Measurements from ENCODE around the gene COL4A2. TPM values are rescaled to one million over a fixed set of nuclear protein-coding genes. Genes with fewer than 3 reads are reported as not detected.

The COL4A2 gene
- total and polyA plus RNA-seq, 2 experiments from 2014 or later, result 146 to 455 TPM

DNA sequence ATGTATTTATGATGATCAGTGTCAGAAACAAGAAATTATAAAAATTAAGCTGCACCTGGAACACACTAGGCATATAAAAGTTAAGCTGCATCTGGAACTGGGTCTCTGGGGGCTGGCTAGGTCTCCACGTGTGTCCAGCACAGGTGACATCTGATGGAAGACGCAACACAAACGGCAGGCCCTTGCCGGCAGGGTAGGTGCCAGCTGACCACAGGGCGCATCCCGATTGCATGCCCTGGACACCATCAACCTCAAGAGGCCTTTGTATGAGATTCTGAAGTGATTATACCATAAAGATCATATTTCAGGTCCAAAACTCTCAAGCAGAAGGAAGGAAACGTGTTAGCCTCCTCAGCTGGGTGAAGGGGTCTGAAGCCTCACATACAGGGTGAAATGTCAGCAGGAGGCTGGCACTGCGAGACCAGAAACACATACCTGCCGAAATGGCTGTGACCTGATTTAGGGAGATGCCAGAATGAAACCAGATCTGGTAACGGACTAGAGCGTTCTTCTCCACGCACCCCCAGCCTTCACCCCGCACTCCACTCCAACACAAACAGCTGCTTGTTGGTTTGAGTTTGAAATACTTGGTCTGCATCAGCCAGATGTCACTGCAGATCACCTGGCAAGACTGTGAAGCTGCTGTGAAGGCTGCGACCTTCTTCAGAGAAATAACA lies 37.4 kb upstream of the COL4A2 start:
- Histone ChIP-seq H3K4me2 (ENCODE audit: unreplicated experiment) (no peak overlapping the region), H3K27me3 (replicated peaks; ENCODE audit: insufficient read depth) (no peaks in the 10 kb centered on the region), H2AFZ (no peak overlapping the region), H3K36me3 (ENCODE audit: low read depth) (no peaks in the 10 kb centered on the region), H3K4me3 (no peak overlapping the region), H3K9me2 (ENCODE audit: insufficient read depth) (no peaks in the 10 kb centered on the region), H3K9ac (no peak overlapping the region), H4K20me1 (ENCODE audit: insufficient read depth) (no peaks in the 10 kb centered on the region), H3K4me1 (ENCODE audit: insufficient read depth) (no peaks in the 10 kb centered on the region), H3K27ac (no peak overlapping the region), H3K9me3 (ENCODE audit: low read depth) (no peaks in the 10 kb centered on the region), H3F3A (ENCODE audit: insufficient read depth) (no peaks in the 10 kb centered on the region), H3K79me2 (ENCODE audit: insufficient read depth) (peaks cover 10% of the 10 kb centered on the region)
- DNase-seq, result no peak
- WGBS, 2 experiments (ENCODE audit: low coverage in 1 of 2, low lambda C conversion rate in 2 of 2, missing lambda C conversion rate in 2 of 2), result 92 to 93% methylated on average over 14 of the region's 14 CpGs
- in situ Hi-C loops (cut with MboI), result no loop called here
- TF ChIP-seq EZH2 (IDR thresholded peaks at IDR 0.05; ENCODE audit: insufficient read depth, poor library complexity, severe bottlenecking), result no peak
- TF ChIP-seq EZH2phosphoT487 (IDR thresholded peaks at IDR 0.05; ENCODE audit: insufficient read depth, low read depth), result no peak

DNA sequence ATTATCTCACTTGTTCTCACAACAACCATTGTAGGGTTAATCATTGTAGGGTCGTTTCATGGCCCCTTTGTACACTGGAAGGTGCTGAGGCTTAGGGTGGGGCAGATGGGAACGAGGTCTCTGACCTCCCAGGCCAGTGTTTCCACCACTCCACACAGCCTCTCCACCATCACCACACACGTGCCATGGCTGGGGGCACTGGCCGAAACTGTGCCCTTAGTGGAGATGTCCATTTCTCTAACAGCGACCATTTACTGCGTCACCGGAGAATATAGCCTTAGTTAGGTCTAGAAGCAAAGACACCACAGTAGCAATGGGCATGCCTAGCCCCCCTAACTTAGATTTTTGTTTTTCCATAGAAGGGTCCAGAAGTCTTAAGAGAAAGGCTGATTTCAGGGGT lies 36.6 kb upstream of the COL4A2 start:
- TF ChIP-seq EZH2phosphoT487 (IDR thresholded peaks at IDR 0.05; ENCODE audit: insufficient read depth, low read depth) (no peak), EZH2 (IDR thresholded peaks at IDR 0.05; ENCODE audit: insufficient read depth, poor library complexity, severe bottlenecking) (no peak)
- no peaks in the 10 kb centered on the region for H3K36me3 ChIP-seq (ENCODE audit: low read depth)
- H3K27ac ChIP-seq, result no peak overlapping the region

DNA sequence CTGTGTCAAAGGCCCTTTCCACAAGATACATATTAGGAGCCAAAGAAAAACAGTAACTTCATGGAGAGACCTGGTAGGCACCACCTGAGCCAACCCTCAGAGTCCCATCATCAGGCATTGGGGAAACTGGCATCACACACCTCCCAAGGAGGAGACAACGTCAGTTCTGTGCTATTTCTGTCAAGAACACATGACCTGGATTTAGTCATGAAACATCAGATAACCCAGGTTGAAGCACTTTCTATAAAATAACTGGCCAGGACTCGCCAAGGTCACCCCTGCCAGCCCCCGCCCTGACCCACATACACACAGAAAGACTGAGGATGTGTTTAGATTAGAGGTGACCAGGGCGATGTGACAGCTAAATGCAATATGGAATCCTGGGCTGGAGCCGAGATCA lies 35.8 kb upstream of the COL4A2 start:
- Histone ChIP-seq H3K9me2 (ENCODE audit: insufficient read depth) (no peaks in the 10 kb centered on the region), H3K4me1 (ENCODE audit: insufficient read depth) (no peaks in the 10 kb centered on the region), H3K9me3 (ENCODE audit: low read depth) (no peaks in the 10 kb centered on the region), H3K4me2 (ENCODE audit: unreplicated experiment) (no peak overlapping the region), H4K20me1 (ENCODE audit: insufficient read depth) (no peaks in the 10 kb centered on the region), H3K4me3 (no peak overlapping the region), H3K79me2 (ENCODE audit: insufficient read depth) (peaks cover 10% of the 10 kb centered on the region), H3K9ac (no peak overlapping the region), H3K27me3 (replicated peaks; ENCODE audit: insufficient read depth) (no peaks in the 10 kb centered on the region), H3F3A (ENCODE audit: insufficient read depth) (no peaks in the 10 kb centered on the region), H2AFZ (no peak overlapping the region), H3K27ac (no peak overlapping the region), H3K36me3 (ENCODE audit: low read depth) (no peaks in the 10 kb centered on the region)
- no peak for DNase-seq
- in situ Hi-C loops (cut with MboI), result no loop called here
- TF ChIP-seq EZH2 (IDR thresholded peaks at IDR 0.05; ENCODE audit: insufficient read depth, poor library complexity, severe bottlenecking), result no peak
- TF ChIP-seq EZH2phosphoT487 (IDR thresholded peaks at IDR 0.05; ENCODE audit: insufficient read depth, low read depth), result no peak
- WGBS, 2 experiments (ENCODE audit: low coverage in 1 of 2, low lambda C conversion rate in 2 of 2, missing lambda C conversion rate in 2 of 2), result 85 to 86% methylated on average over 5 of the region's 5 CpGs

More for the DNA sequence above, 36.6 kb upstream of the COL4A2 start:
- no peak overlapping the region for H3K4me3 ChIP-seq
- DNase-seq, result no peak
- peaks cover 10% of the 10 kb centered on the region for H3K79me2 ChIP-seq (ENCODE audit: insufficient read depth)
- H3K9ac ChIP-seq, result no peak overlapping the region
- no peaks in the 10 kb centered on the region for H3F3A ChIP-seq (ENCODE audit: insufficient read depth)
- no peaks in the 10 kb centered on the region for H3K27me3 ChIP-seq (replicated peaks; ENCODE audit: insufficient read depth)
- in situ Hi-C loops (cut with MboI), result no loop called here
- no peaks in the 10 kb centered on the region for H3K4me1 ChIP-seq (ENCODE audit: insufficient read depth)
- H2AFZ ChIP-seq, result no peak overlapping the region
- no peaks in the 10 kb centered on the region for H4K20me1 ChIP-seq (ENCODE audit: insufficient read depth)
- H3K4me2 ChIP-seq (ENCODE audit: unreplicated experiment), result no peak overlapping the region
- no peaks in the 10 kb centered on the region for H3K9me2 ChIP-seq (ENCODE audit: insufficient read depth)
- WGBS, 2 experiments (ENCODE audit: low coverage in 1 of 2, low lambda C conversion rate in 2 of 2, missing lambda C conversion rate in 2 of 2), result 83 to 84% methylated on average over 7 of the region's 7 CpGs
- H3K9me3 ChIP-seq (ENCODE audit: low read depth), result no peaks in the 10 kb centered on the region

DNA sequence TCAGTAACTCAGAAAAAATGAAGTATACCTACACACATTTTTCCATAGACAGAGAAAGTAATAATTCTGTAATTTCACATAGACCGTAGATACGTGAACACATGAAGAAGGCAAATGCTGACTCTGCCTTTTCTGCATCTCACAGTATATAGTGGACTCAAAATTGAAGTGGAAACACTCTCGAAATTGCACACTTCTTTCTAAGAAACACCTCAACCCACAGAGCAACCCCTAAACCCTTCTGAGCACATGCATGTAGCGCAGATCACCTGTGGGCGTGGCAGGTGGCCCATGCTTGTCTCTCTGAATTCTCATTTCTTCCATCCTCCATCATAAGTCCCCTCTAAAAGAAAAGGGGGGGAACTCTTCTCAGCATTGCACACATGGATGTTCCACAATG lies 34.9 kb upstream of the COL4A2 start:
- no peak overlapping the region for H2AFZ ChIP-seq
- no peak overlapping the region for H3K4me3 ChIP-seq
- no peaks in the 10 kb centered on the region for H3K27me3 ChIP-seq (replicated peaks; ENCODE audit: insufficient read depth)
- H3K79me2 ChIP-seq (ENCODE audit: insufficient read depth), result peaks cover 16% of the 10 kb centered on the region
- H3F3A ChIP-seq (ENCODE audit: insufficient read depth), result no peaks in the 10 kb centered on the region
- no peaks in the 10 kb centered on the region for H3K9me2 ChIP-seq (ENCODE audit: insufficient read depth)
- H3K27ac ChIP-seq, result no peak overlapping the region
- no peaks in the 10 kb centered on the region for H3K9me3 ChIP-seq (ENCODE audit: low read depth)
- H4K20me1 ChIP-seq (ENCODE audit: insufficient read depth), result no peaks in the 10 kb centered on the region
- no peak for TF ChIP-seq EZH2phosphoT487 (IDR thresholded peaks at IDR 0.05; ENCODE audit: insufficient read depth, low read depth)
- TF ChIP-seq EZH2 (IDR thresholded peaks at IDR 0.05; ENCODE audit: insufficient read depth, poor library complexity, severe bottlenecking), result no peak
- no peak for DNase-seq
- H3K9ac ChIP-seq, result no peak overlapping the region
- in situ Hi-C loops (cut with MboI), result no loop called here
- WGBS, 2 experiments (ENCODE audit: low coverage in 1 of 2, low lambda C conversion rate in 2 of 2, missing lambda C conversion rate in 2 of 2), result 90 to 96% methylated on average over 5 of the region's 5 CpGs
- H3K4me1 ChIP-seq (ENCODE audit: insufficient read depth), result no peaks in the 10 kb centered on the region
- H3K4me2 ChIP-seq (ENCODE audit: unreplicated experiment), result no peak overlapping the region
- H3K36me3 ChIP-seq (ENCODE audit: low read depth), result no peaks in the 10 kb centered on the region
